ENCODE results near the gene PCP4L1.

Gene PCP4L1

GRCh38 chr1:161265305-161265704, 6.8 kb downstream of the PCP4L1 start:
- no peak overlapping the region for H3K4me3 ChIP-seq (ENCODE audit: low read depth in 1 of 5, low read length in 5 of 5)
- H3K9ac ChIP-seq (ENCODE audit: low read length in 5 of 5): no peak overlapping the region
- no peaks in the 10 kb centered on the region for H3K9me3 ChIP-seq (ENCODE audit: control insufficient read depth in 5 of 5, low read length in 5 of 5)
- no peaks in the 10 kb centered on the region for H3K36me3 ChIP-seq (ENCODE audit: control insufficient read depth in 5 of 5, insufficient read depth in 5 of 5, low read length in 5 of 5)
- H3K4me1 ChIP-seq (ENCODE audit: control insufficient read depth in 5 of 5, insufficient read depth in 5 of 5, low read length in 5 of 5): peaks cover 0 to 15% (median 12%) of the 10 kb centered on the region in 5 donors
- peaks cover 0 to 21% (median 4%) of the 10 kb centered on the region in 5 donors for H3K27me3 ChIP-seq (ENCODE audit: control insufficient read depth in 5 of 5, insufficient read depth in 4 of 5, low read length in 5 of 5)
- H3K27ac ChIP-seq (ENCODE audit: low read depth, low read length): no peak overlapping the region

- peaks cover 0 to 7% (median 4%) of the 10 kb centered on the region in 5 donors for H3K4me1 ChIP-seq (ENCODE audit: control insufficient read depth in 5 of 5, insufficient read depth in 5 of 5, low read length in 5 of 5)
- no peak overlapping the region for H3K4me3 ChIP-seq (ENCODE audit: low read depth in 1 of 5, low read length in 5 of 5)
- no peaks in the 10 kb centered on the region for H3K36me3 ChIP-seq (ENCODE audit: control insufficient read depth in 5 of 5, insufficient read depth in 5 of 5, low read length in 5 of 5)
- H3K9me3 ChIP-seq (ENCODE audit: control insufficient read depth in 5 of 5, low read length in 5 of 5): no peaks in the 10 kb centered on the region
- H3K27ac ChIP-seq (ENCODE audit: low read depth, low read length): no peak overlapping the region
- no peak overlapping the region for H3K9ac ChIP-seq (ENCODE audit: low read length in 5 of 5)
- peaks cover 0 to 13% (median 4%) of the 10 kb centered on the region in 5 donors for H3K27me3 ChIP-seq (ENCODE audit: control insufficient read depth in 5 of 5, insufficient read depth in 4 of 5, low read length in 5 of 5)
Observed at GRCh38 chr1:161266202-161266601, 7.7 kb downstream of the PCP4L1 start.

- no peaks in the 10 kb centered on the region for H3K36me3 ChIP-seq (ENCODE audit: control insufficient read depth in 5 of 5, insufficient read depth in 5 of 5, low read length in 5 of 5)
- no peak overlapping the region for H3K27ac ChIP-seq (ENCODE audit: low read depth, low read length)
- peaks cover 0 to 7% (median 4%) of the 10 kb centered on the region in 5 donors for H3K27me3 ChIP-seq (ENCODE audit: control insufficient read depth in 5 of 5, insufficient read depth in 4 of 5, low read length in 5 of 5)
- H3K4me1 ChIP-seq (ENCODE audit: control insufficient read depth in 5 of 5, insufficient read depth in 5 of 5, low read length in 5 of 5): peaks cover 0 to under 1% (median 0%) of the 10 kb centered on the region in 5 donors
- no peak overlapping the region for H3K4me3 ChIP-seq (ENCODE audit: low read depth in 1 of 5, low read length in 5 of 5)
- H3K9ac ChIP-seq (ENCODE audit: low read length in 5 of 5): no peak overlapping the region
- no peaks in the 10 kb centered on the region for H3K9me3 ChIP-seq (ENCODE audit: control insufficient read depth in 5 of 5, low read length in 5 of 5)
Observed at GRCh38 chr1:161266836-161267235, 8.3 kb downstream of the PCP4L1 start.

- H3K4me1 ChIP-seq (ENCODE audit: control insufficient read depth in 5 of 5, insufficient read depth in 5 of 5, low read length in 5 of 5): no peaks in the 10 kb centered on the region
- H3K27ac ChIP-seq (ENCODE audit: low read depth, low read length): no peak overlapping the region
- no peaks in the 10 kb centered on the region for H3K9me3 ChIP-seq (ENCODE audit: control insufficient read depth in 5 of 5, low read length in 5 of 5)
- no peak overlapping the region for H3K9ac ChIP-seq (ENCODE audit: low read length in 5 of 5)
- H3K4me3 ChIP-seq (ENCODE audit: low read depth in 1 of 5, low read length in 5 of 5): no peak overlapping the region
- H3K27me3 ChIP-seq (ENCODE audit: control insufficient read depth in 5 of 5, insufficient read depth in 4 of 5, low read length in 5 of 5): peaks cover 0 to 6% (median 4%) of the 10 kb centered on the region in 5 donors
- H3K36me3 ChIP-seq (ENCODE audit: control insufficient read depth in 5 of 5, insufficient read depth in 5 of 5, low read length in 5 of 5): no peaks in the 10 kb centered on the region
Observed at GRCh38 chr1:161267321-161267720, 8.8 kb downstream of the PCP4L1 start.

- Histone ChIP-seq H3K36me3 (ENCODE audit: control insufficient read depth in 5 of 5, insufficient read depth in 5 of 5, low read length in 5 of 5) (no peaks in the 10 kb centered on the region), H3K4me1 (ENCODE audit: control insufficient read depth in 5 of 5, insufficient read depth in 5 of 5, low read length in 5 of 5) (no peaks in the 10 kb centered on the region), H3K9ac (ENCODE audit: low read length in 5 of 5) (no peak overlapping the region), H3K27ac (ENCODE audit: low read depth, low read length) (no peak overlapping the region), H3K4me3 (ENCODE audit: low read depth in 1 of 5, low read length in 5 of 5) (no peak overlapping the region), H3K9me3 (ENCODE audit: control insufficient read depth in 5 of 5, low read length in 5 of 5) (no peaks in the 10 kb centered on the region), H3K27me3 (ENCODE audit: control insufficient read depth in 5 of 5, insufficient read depth in 4 of 5, low read length in 5 of 5) (peaks cover 0 to 3% (median 0%) of the 10 kb centered on the region in 5 donors)
Observed at GRCh38 chr1:161273402-161273801, 14.9 kb downstream of the PCP4L1 start.

GRCh38 chr1:161274874-161275273, 16.3 kb downstream of the PCP4L1 start:
- Histone ChIP-seq H3K27me3 (ENCODE audit: control insufficient read depth in 5 of 5, insufficient read depth in 4 of 5, low read length in 5 of 5) (peaks cover 0 to 3% (median 0%) of the 10 kb centered on the region in 5 donors), H3K4me3 (ENCODE audit: low read depth in 1 of 5, low read length in 5 of 5) (no peak overlapping the region), H3K9me3 (ENCODE audit: control insufficient read depth in 5 of 5, low read length in 5 of 5) (no peaks in the 10 kb centered on the region), H3K9ac (ENCODE audit: low read length in 5 of 5) (no peak overlapping the region), H3K36me3 (ENCODE audit: control insufficient read depth in 5 of 5, insufficient read depth in 5 of 5, low read length in 5 of 5) (no peaks in the 10 kb centered on the region), H3K27ac (ENCODE audit: low read depth, low read length) (no peak overlapping the region), H3K4me1 (ENCODE audit: control insufficient read depth in 5 of 5, insufficient read depth in 5 of 5, low read length in 5 of 5) (no peaks in the 10 kb centered on the region)

GRCh38 chr1:161282991-161283390, 24.4 kb downstream of the PCP4L1 start:
- Histone ChIP-seq H3K36me3 (ENCODE audit: control insufficient read depth in 5 of 5, insufficient read depth in 5 of 5, low read length in 5 of 5) (peaks cover 0 to 5% (median 0%) of the 10 kb centered on the region in 5 donors), H3K9ac (ENCODE audit: low read length in 5 of 5) (no peak overlapping the region), H3K9me3 (ENCODE audit: control insufficient read depth in 5 of 5, low read length in 5 of 5) (no peaks in the 10 kb centered on the region), H3K27ac (ENCODE audit: low read depth, low read length) (no peak overlapping the region), H3K4me3 (ENCODE audit: low read depth in 1 of 5, low read length in 5 of 5) (no peak overlapping the region), H3K4me1 (ENCODE audit: control insufficient read depth in 5 of 5, insufficient read depth in 5 of 5, low read length in 5 of 5) (no peaks in the 10 kb centered on the region), H3K27me3 (ENCODE audit: control insufficient read depth in 5 of 5, insufficient read depth in 4 of 5, low read length in 5 of 5) (no peaks in the 10 kb centered on the region)

GRCh38 chr1:161285113-161285512, 26.6 kb downstream of the PCP4L1 start:
- H3K27me3 ChIP-seq (ENCODE audit: control insufficient read depth in 5 of 5, insufficient read depth in 4 of 5, low read length in 5 of 5): no peaks in the 10 kb centered on the region
- no peak overlapping the region for H3K9ac ChIP-seq (ENCODE audit: low read length in 5 of 5)
- H3K36me3 ChIP-seq (ENCODE audit: control insufficient read depth in 5 of 5, insufficient read depth in 5 of 5, low read length in 5 of 5): peaks cover 0 to 5% (median 0%) of the 10 kb centered on the region in 5 donors
- H3K9me3 ChIP-seq (ENCODE audit: control insufficient read depth in 5 of 5, low read length in 5 of 5): no peaks in the 10 kb centered on the region
- H3K27ac ChIP-seq (ENCODE audit: low read depth, low read length): no peak overlapping the region
- H3K4me1 ChIP-seq (ENCODE audit: control insufficient read depth in 5 of 5, insufficient read depth in 5 of 5, low read length in 5 of 5): no peaks in the 10 kb centered on the region
- no peak overlapping the region for H3K4me3 ChIP-seq (ENCODE audit: low read depth in 1 of 5, low read length in 5 of 5)

GRCh38 chr1:161285521-161285920, 27.0 kb downstream of the PCP4L1 start:
- Histone ChIP-seq H3K9ac (ENCODE audit: low read length in 5 of 5) (no peak overlapping the region), H3K4me3 (ENCODE audit: low read depth in 1 of 5, low read length in 5 of 5) (no peak overlapping the region), H3K9me3 (ENCODE audit: control insufficient read depth in 5 of 5, low read length in 5 of 5) (no peaks in the 10 kb centered on the region), H3K27me3 (ENCODE audit: control insufficient read depth in 5 of 5, insufficient read depth in 4 of 5, low read length in 5 of 5) (no peaks in the 10 kb centered on the region), H3K36me3 (ENCODE audit: control insufficient read depth in 5 of 5, insufficient read depth in 5 of 5, low read length in 5 of 5) (peaks cover 0 to 5% (median 0%) of the 10 kb centered on the region in 5 donors), H3K27ac (ENCODE audit: low read depth, low read length) (no peak overlapping the region), H3K4me1 (ENCODE audit: control insufficient read depth in 5 of 5, insufficient read depth in 5 of 5, low read length in 5 of 5) (no peaks in the 10 kb centered on the region)

- H3K4me3 ChIP-seq (ENCODE audit: low read depth in 1 of 5, low read length in 5 of 5): no peak overlapping the region
- no peaks in the 10 kb centered on the region for H3K9me3 ChIP-seq (ENCODE audit: control insufficient read depth in 5 of 5, low read length in 5 of 5)
- no peak overlapping the region for H3K27ac ChIP-seq (ENCODE audit: low read depth, low read length)
- peaks cover 0 to 5% (median 3%) of the 10 kb centered on the region in 5 donors for H3K36me3 ChIP-seq (ENCODE audit: control insufficient read depth in 5 of 5, insufficient read depth in 5 of 5, low read length in 5 of 5)
- no peak overlapping the region for H3K9ac ChIP-seq (ENCODE audit: low read length in 5 of 5)
- H3K4me1 ChIP-seq (ENCODE audit: control insufficient read depth in 5 of 5, insufficient read depth in 5 of 5, low read length in 5 of 5): no peaks in the 10 kb centered on the region
- H3K27me3 ChIP-seq (ENCODE audit: control insufficient read depth in 5 of 5, insufficient read depth in 4 of 5, low read length in 5 of 5): no peaks in the 10 kb centered on the region
Observed at GRCh38 chr1:161287482-161288054, 29.0 kb downstream of the PCP4L1 start.

Measured in subcutaneous abdominal adipose tissue (tissue), 5 donors.